ES-I3 (cell line): ENCODE results near the gene CPED1.

Source experiments
- H3K36me3 ChIP-seq: 2 replicates; pipeline ENCODE4 v1.6.1; 2013; ENCODE audit warnings: mild to moderate bottlenecking, low read length, control low read depth, moderate library complexity; ENCODE audit not compliant: insufficient read depth
- H3K4me1 ChIP-seq: 2 replicates; pipeline ENCODE4 v1.6.1; 2013; ENCODE audit warnings: mild to moderate bottlenecking, control low read depth, low read length; ENCODE audit not compliant: insufficient read depth
- H3K9ac ChIP-seq: 2 replicates; pipeline ENCODE4 v1.6.1; 2013; ENCODE audit warnings: low read depth, mild to moderate bottlenecking, low read length, moderate library complexity
- H3K9me3 ChIP-seq: 2 replicates; pipeline ENCODE4 v1.6.1; 2013; ENCODE audit warnings: mild to moderate bottlenecking, low read length, moderate library complexity; ENCODE audit not compliant: control insufficient read depth, insufficient read depth

Gene CPED1

GRCh38 chr7:121079425-121080169, 91.1 kb downstream of the CPED1 start:
- no peak overlapping the region for H3K9ac ChIP-seq
- no peaks in the 10 kb centered on the region for H3K9me3 ChIP-seq
- no peaks in the 10 kb centered on the region for H3K4me1 ChIP-seq
- no peaks in the 10 kb centered on the region for H3K36me3 ChIP-seq

- H3K4me1 ChIP-seq = no peaks in the 10 kb centered on the region
- H3K36me3 ChIP-seq = no peaks in the 10 kb centered on the region
- no peak overlapping the region for H3K9ac ChIP-seq
These were observed 91.9 kb downstream of the CPED1 start for GRCh38 chr7:121080257-121080912.

GRCh38 chr7:121080913-121081326, 92.4 kb downstream of the CPED1 start:
- Histone ChIP-seq H3K9ac (no peak overlapping the region), H3K4me1 (no peaks in the 10 kb centered on the region), H3K36me3 (no peaks in the 10 kb centered on the region), H3K9me3 (no peaks in the 10 kb centered on the region)

More at GRCh38 chr7:121080257-121080912, 91.9 kb downstream of the CPED1 start:
- H3K9me3 ChIP-seq = no peaks in the 10 kb centered on the region

GRCh38 chr7:121081327-121081936, 92.9 kb downstream of the CPED1 start:
- H3K4me1 ChIP-seq = no peaks in the 10 kb centered on the region
- no peaks in the 10 kb centered on the region for H3K36me3 ChIP-seq
- H3K9me3 ChIP-seq = no peaks in the 10 kb centered on the region
- H3K9ac ChIP-seq = no peak overlapping the region

GRCh38 chr7:121082400-121083101, 94.0 kb downstream of the CPED1 start:
- Histone ChIP-seq H3K4me1 (no peaks in the 10 kb centered on the region), H3K9me3 (no peaks in the 10 kb centered on the region), H3K9ac (no peak overlapping the region), H3K36me3 (no peaks in the 10 kb centered on the region)

- Histone ChIP-seq H3K9ac (no peak overlapping the region), H3K4me1 (no peaks in the 10 kb centered on the region), H3K9me3 (no peaks in the 10 kb centered on the region), H3K36me3 (no peaks in the 10 kb centered on the region)
These were observed 94.8 kb downstream of the CPED1 start for GRCh38 chr7:121083138-121083789.

- no peaks in the 10 kb centered on the region for H3K9me3 ChIP-seq
- H3K36me3 ChIP-seq = no peaks in the 10 kb centered on the region
- no peak overlapping the region for H3K9ac ChIP-seq
- no peaks in the 10 kb centered on the region for H3K4me1 ChIP-seq
These were observed 95.3 kb downstream of the CPED1 start for GRCh38 chr7:121083790-121084251.

- Histone ChIP-seq H3K4me1 (no peaks in the 10 kb centered on the region), H3K9ac (no peak overlapping the region), H3K36me3 (no peaks in the 10 kb centered on the region), H3K9me3 (no peaks in the 10 kb centered on the region)
These were observed 95.7 kb downstream of the CPED1 start for GRCh38 chr7:121084256-121084655.

- H3K4me1 ChIP-seq = no peaks in the 10 kb centered on the region
- no peaks in the 10 kb centered on the region for H3K36me3 ChIP-seq
- no peaks in the 10 kb centered on the region for H3K9me3 ChIP-seq
- no peak overlapping the region for H3K9ac ChIP-seq
These were observed 96.3 kb downstream of the CPED1 start for GRCh38 chr7:121084748-121085336.

GRCh38 chr7:121085922-121086321, 97.4 kb downstream of the CPED1 start:
- no peaks in the 10 kb centered on the region for H3K36me3 ChIP-seq
- no peaks in the 10 kb centered on the region for H3K9me3 ChIP-seq
- no peak overlapping the region for H3K9ac ChIP-seq
- no peaks in the 10 kb centered on the region for H3K4me1 ChIP-seq

GRCh38 chr7:121088870-121089269, 100.4 kb downstream of the CPED1 start:
- no peak overlapping the region for H3K9ac ChIP-seq
- no peaks in the 10 kb centered on the region for H3K9me3 ChIP-seq
- H3K4me1 ChIP-seq = no peaks in the 10 kb centered on the region
- no peaks in the 10 kb centered on the region for H3K36me3 ChIP-seq

GRCh38 chr7:121094829-121095228, 106.3 kb downstream of the CPED1 start:
- Histone ChIP-seq H3K9ac (no peak overlapping the region), H3K36me3 (no peaks in the 10 kb centered on the region), H3K4me1 (no peaks in the 10 kb centered on the region), H3K9me3 (no peaks in the 10 kb centered on the region)

- Histone ChIP-seq H3K9ac (no peak overlapping the region), H3K36me3 (no peaks in the 10 kb centered on the region), H3K4me1 (no peaks in the 10 kb centered on the region), H3K9me3 (no peaks in the 10 kb centered on the region)
These were observed 109.1 kb downstream of the CPED1 start for GRCh38 chr7:121097577-121097976.

GRCh38 chr7:121099572-121099971, 111.1 kb downstream of the CPED1 start:
- no peaks in the 10 kb centered on the region for H3K9me3 ChIP-seq
- H3K9ac ChIP-seq = no peak overlapping the region
- no peaks in the 10 kb centered on the region for H3K36me3 ChIP-seq
- H3K4me1 ChIP-seq = peaks cover 3% of the 10 kb centered on the region; the same call in 1 of the 2 replicates
